Endothelial cell of umbilical vein (primary cell): ENCODE measurements around the gene PIP5K1C. TPM values are rescaled to one million over a fixed set of nuclear protein-coding genes. Genes with fewer than 3 reads are reported as not detected.

Source experiments
- BruUV-seq: library from RNA; stranded (reverse); fragments of 400-500 nt; replicated peaks from 2 replicates; lab custom pipeline; 2021; lab: Mats Ljungman, UMichigan
- CTCF ChIA-PET: fragments of 300-600, 350-600 bp; sonication (Branson Sonifier 250); formaldehyde crosslinking; loops from one replicate; lab custom pipeline; 2021; ENCODE audit warnings: antibody characterized with exemption, inconsistent platforms; lab: Charles Lee
- POLR2A ChIA-PET: fragments of 300-600, 350-600 bp; sonication (Branson Sonifier 250); formaldehyde crosslinking; loops from one replicate; lab custom pipeline; 2021; ENCODE audit warnings: antibody characterized with exemption, inconsistent platforms; lab: Charles Lee
- DNase-seq: peaks from one replicate; pipeline ENCODE4 v3.0.0-alpha.2; 2011; ENCODE audit warnings: low read depth, low spot score
- FAIRE-seq: peaks from 2 replicates; lab custom pipeline; 2011; peaks lifted over from hg19 to GRCh38; lab: Jason Lieb, UNC
- H2AFZ ChIP-seq: 2 replicates; pipeline ENCODE4 v1.6.0; 2012; ENCODE audit warnings: low read depth, low read length, control low read depth, inconsistent platforms
- H3K27ac ChIP-seq: 2 replicates; pipeline ENCODE4 v1.5.1; 2011; ENCODE audit warnings: low read depth, mild to moderate bottlenecking, control low read depth, low read length, moderate library complexity; ENCODE audit not compliant: insufficient read depth
- H3K27me3 ChIP-seq, 2 experiments: 2 replicates each; pipeline versions ENCODE4 v1.6.0 to v1.6.1; 2011; ENCODE audit warnings: low read length in 2 of 2, mixed read lengths in 1 of 2; ENCODE audit not compliant: control insufficient read depth in 2 of 2, insufficient read depth in 2 of 2
- H3K36me3 ChIP-seq, 2 experiments: 2 replicates in 1 of 2; 3 replicates in 1 of 2; pipeline ENCODE4 v1.5.1; 2011; ENCODE audit warnings: low read length in 2 of 2, mild to moderate bottlenecking in 1 of 2, moderate library complexity in 1 of 2; ENCODE audit not compliant: control insufficient read depth in 2 of 2, insufficient read depth in 2 of 2; ENCODE audit errors: extremely low read depth in 1 of 2
- H3K4me1 ChIP-seq: 3 replicates; pipeline ENCODE4 v1.5.1; 2011; ENCODE audit warnings: mild to moderate bottlenecking, low read length; ENCODE audit not compliant: control insufficient read depth, insufficient read depth; ENCODE audit errors: extremely low read depth
- H3K4me2 ChIP-seq: 2 replicates; pipeline ENCODE4 v1.6.1; 2011; ENCODE audit warnings: low read length, control low read depth, mixed read lengths; ENCODE audit not compliant: insufficient read depth
- H3K4me3 ChIP-seq, 3 experiments: fragments of 200-600 bp in 1 of 3; sonication (generic), shearing (Covaris generic) in 1 of 3; replicated peaks in 1 of 3; 2 replicates each; pipeline ENCODE4 v1.5.1; 2011 to 2016; ENCODE audit warnings: control low read depth in 3 of 3, low read length in 3 of 3, mild to moderate bottlenecking in 2 of 3, inconsistent platforms in 1 of 3, low read depth in 1 of 3, moderate library complexity in 1 of 3; ENCODE audit not compliant: insufficient read depth in 1 of 3
- H3K79me2 ChIP-seq: 2 replicates; pipeline ENCODE4 v1.6.0; 2012; ENCODE audit warnings: low read length, inconsistent platforms; ENCODE audit not compliant: control insufficient read depth, insufficient read depth
- H3K9ac ChIP-seq: replicated peaks from 2 replicates; pipeline ENCODE3; 2011; ENCODE audit warnings: low read length, control low read depth; ENCODE audit not compliant: insufficient read depth; ENCODE audit errors: extremely low read depth
- H3K9me1 ChIP-seq: replicated peaks from 3 replicates; pipeline ENCODE4 v1.6.0; 2011; ENCODE audit warnings: mild to moderate bottlenecking, low read length; ENCODE audit not compliant: control insufficient read depth, insufficient read depth; ENCODE audit errors: extremely low read depth
- H3K9me3 ChIP-seq: replicated peaks from 2 replicates; pipeline ENCODE4 v1.5.1; 2012; ENCODE audit warnings: low read length, inconsistent platforms; ENCODE audit not compliant: control insufficient read depth, insufficient read depth
- H4K20me1 ChIP-seq: replicated peaks from 2 replicates; pipeline ENCODE3; 2011; ENCODE audit warnings: mild to moderate bottlenecking, low read length; ENCODE audit not compliant: control insufficient read depth, insufficient read depth; ENCODE audit errors: extremely low read depth
- EZH2 ChIP-seq: IDR thresholded peaks from 2 replicates; pipeline ENCODE4 v1.6.1; 2012; ENCODE audit warnings: borderline replicate concordance, low read depth, mild to moderate bottlenecking, moderate library complexity, low read length, inconsistent platforms; ENCODE audit not compliant: severe bottlenecking
- FOS ChIP-seq: IDR thresholded peaks from 2 replicates; pipeline ENCODE4 v1.6.1; 2011; ENCODE audit warnings: mild to moderate bottlenecking, low read length, moderate library complexity, borderline replicate concordance; ENCODE audit not compliant: insufficient read depth
- GATA2 ChIP-seq: IDR thresholded peaks from 2 replicates; pipeline ENCODE4 v1.7.0; 2011; ENCODE audit warnings: low read depth, mild to moderate bottlenecking, moderate library complexity, mixed read lengths, low read length; ENCODE audit not compliant: insufficient read length, insufficient read depth
- JUN ChIP-seq: IDR thresholded peaks from 2 replicates; pipeline ENCODE4 v1.6.1; 2011; ENCODE audit warnings: borderline replicate concordance, low read depth; ENCODE audit not compliant: insufficient read length, insufficient read depth
- MYC ChIP-seq: IDR thresholded peaks from one replicate; pipeline ENCODE4 v1.6.1; 2011; ENCODE audit warnings: mild to moderate bottlenecking, low read depth, low read length
- POLR2A ChIP-seq: IDR thresholded peaks from 2 replicates; pipeline ENCODE4 v1.6.1; 2012; ENCODE audit warnings: low read depth, mild to moderate bottlenecking, control low read depth, low read length
- POLR2AphosphoS5 ChIP-seq: IDR thresholded peaks from 2 replicates; pipeline ENCODE4 v1.6.1; 2012; ENCODE audit warnings: low read depth, mild to moderate bottlenecking, control low read depth, low read length, moderate library complexity; ENCODE audit not compliant: insufficient read depth
- dilution Hi-C: fragments of 300-500 bp; cut with MboI; formaldehyde crosslinking; loops from one replicate; pipeline ENCODE4 v1.15.0; 2019; ENCODE audit warnings: low sequenced_read_pairs; ENCODE audit not compliant: extremely low pct_ligation_motif_present
- intact Hi-C: fragments of 100-400 bp; cut with micrococcal nuclease; formaldehyde crosslinking; loops from one replicate; pipeline ENCODE4 v1.10.0; 2022
- polyA plus RNA-seq, 4 experiments: library from polyadenylated mRNA; depleted of rRNA in 3 of 4; stranded (reverse) in 3 of 4; unstranded in 1 of 4; fragments of >200 nt; gene quantifications; 2 replicates each; pipeline versions ENCODE4 v1.2.1 to v1.2.3, GENCODE V29; 2011 to 2012; ENCODE audit warnings: missing spikeins in 1 of 4
- total RNA-seq: library from RNA; stranded (reverse); gene quantifications from 2 replicates; pipeline ENCODE4 v1.2.3, GENCODE V29; 2021
- TF ChIP-seq, protein P1 (sequence below), 2 donors: IDR thresholded peaks; 1 replicate in 1 of 2; 2 replicates in 1 of 2; pipeline ENCODE4 v1.5.1; 2011; ENCODE audit warnings: low read length in 2 of 2, mild to moderate bottlenecking in 2 of 2, moderate library complexity in 2 of 2, control low read depth in 1 of 2, inconsistent platforms in 1 of 2, low read depth in 1 of 2; ENCODE audit not compliant: insufficient read depth in 1 of 2; ENCODE audit errors: extremely low read depth in 1 of 2
- TF ChIP-seq, protein P2 (sequence below): IDR thresholded peaks from 2 replicates; pipeline ENCODE4 v1.6.1; 2011; ENCODE audit not compliant: insufficient read depth, insufficient read length

The PIP5K1C gene
- total and polyA plus RNA-seq, 2 donors (not counting 3 experiments of a cell fraction or from before 2014, with no cell fraction given) = 31.6 to 79.5 TPM

DNA sequence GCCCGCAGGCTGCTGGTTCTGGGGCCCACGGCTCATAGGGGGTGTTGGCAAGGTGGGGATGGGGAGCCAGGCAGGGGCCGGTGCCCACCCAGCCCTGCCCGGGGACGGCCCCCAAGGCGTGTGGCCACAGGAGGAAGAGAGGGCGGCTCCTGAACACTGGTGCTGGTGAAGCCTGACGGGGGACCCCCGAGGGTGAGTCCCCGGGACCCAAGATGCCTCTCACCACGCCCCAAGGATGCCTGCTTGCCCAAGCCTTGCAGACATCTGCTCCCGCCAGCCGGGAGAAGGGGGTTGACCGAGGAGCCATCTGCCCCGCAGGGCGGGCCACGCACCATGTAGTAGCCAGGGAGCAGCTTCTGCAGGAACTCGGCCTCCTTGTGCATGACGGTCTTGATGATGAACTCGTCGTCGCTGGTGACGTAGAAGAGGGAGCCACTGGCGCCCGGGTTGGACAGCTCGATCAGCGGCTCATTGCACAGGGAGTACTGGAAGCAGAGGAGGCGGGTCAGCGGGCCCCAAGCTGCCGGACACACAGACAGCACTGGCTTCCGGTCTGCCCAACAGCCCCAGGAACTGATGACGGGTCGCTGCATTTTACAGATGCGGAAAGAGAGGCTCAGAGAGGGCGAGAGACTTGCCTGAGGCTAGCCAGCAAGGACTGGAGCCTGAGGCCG lies 44.1 kb downstream of the PIP5K1C start:
- intact Hi-C loops (no loop called here), dilution Hi-C loops (no loop called here)
- Histone ChIP-seq H4K20me1 (no peaks in the 10 kb centered on the region), H3K9me1 (no peaks in the 10 kb centered on the region), H3K4me3 (no peak overlapping the region), H3K27me3 (no peaks in the 10 kb centered on the region), H3K27ac (no peak overlapping the region), H3K4me1 (no peaks in the 10 kb centered on the region), H3K9me3 (no peaks in the 10 kb centered on the region), H3K36me3 (peaks cover 2 to 75% of the 10 kb centered on the region in 2 experiments), H3K79me2 (no peaks in the 10 kb centered on the region), H2AFZ (no peak overlapping the region), H3K4me2 (no peak overlapping the region), H3K9ac (no peak overlapping the region)
- DNase-seq = no peak
- BruUV-seq = no TSS peak
- ChIA-PET CTCF (interaction anchor here (1.0 to 1.2 kb wide), 2 partner anchors 10 to 27 kb away, joined by 3 to 4 read pairs; no protein-coding TSS in a partner anchor), POLR2A (no interaction called here)
- no peak for FAIRE-seq
- TF ChIP-seq POLR2A (no peak), FOS (no peak), MYC (no peak), JUN (no peak), GATA2 (no peak), EZH2 (no peak), POLR2AphosphoS5 (no peak)
- TF ChIP-seq, protein P1, sequence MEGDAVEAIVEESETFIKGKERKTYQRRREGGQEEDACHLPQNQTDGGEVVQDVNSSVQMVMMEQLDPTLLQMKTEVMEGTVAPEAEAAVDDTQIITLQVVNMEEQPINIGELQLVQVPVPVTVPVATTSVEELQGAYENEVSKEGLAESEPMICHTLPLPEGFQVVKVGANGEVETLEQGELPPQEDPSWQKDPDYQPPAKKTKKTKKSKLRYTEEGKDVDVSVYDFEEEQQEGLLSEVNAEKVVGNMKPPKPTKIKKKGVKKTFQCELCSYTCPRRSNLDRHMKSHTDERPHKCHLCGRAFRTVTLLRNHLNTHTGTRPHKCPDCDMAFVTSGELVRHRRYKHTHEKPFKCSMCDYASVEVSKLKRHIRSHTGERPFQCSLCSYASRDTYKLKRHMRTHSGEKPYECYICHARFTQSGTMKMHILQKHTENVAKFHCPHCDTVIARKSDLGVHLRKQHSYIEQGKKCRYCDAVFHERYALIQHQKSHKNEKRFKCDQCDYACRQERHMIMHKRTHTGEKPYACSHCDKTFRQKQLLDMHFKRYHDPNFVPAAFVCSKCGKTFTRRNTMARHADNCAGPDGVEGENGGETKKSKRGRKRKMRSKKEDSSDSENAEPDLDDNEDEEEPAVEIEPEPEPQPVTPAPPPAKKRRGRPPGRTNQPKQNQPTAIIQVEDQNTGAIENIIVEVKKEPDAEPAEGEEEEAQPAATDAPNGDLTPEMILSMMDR (IDR thresholded peaks at IDR 0.05; ENCODE audit: extremely low read depth in 1 of 2, insufficient read depth in 1 of 2, low read depth in 1 of 2, low read length in 2 of 2) = no peak
- TF ChIP-seq, protein P2, sequence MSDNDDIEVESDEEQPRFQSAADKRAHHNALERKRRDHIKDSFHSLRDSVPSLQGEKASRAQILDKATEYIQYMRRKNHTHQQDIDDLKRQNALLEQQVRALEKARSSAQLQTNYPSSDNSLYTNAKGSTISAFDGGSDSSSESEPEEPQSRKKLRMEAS = no peak
